Tibial nerve (tissue), 4 donors: Measurements from ENCODE around the gene KRTAP5-5.

Experiments
- CTCF ChIP-seq, 5 experiments: fragments of 200-600 bp in 3 of 5; fragments of 450-650 bp in 2 of 5; sonication (generic) in 3 of 5; IDR thresholded peaks; one replicate each; pipeline ENCODE4 v1.5.1; 2016 to 2019; ENCODE audit warnings: antibody characterized with exemption in 5 of 5, mild to moderate bottlenecking in 3 of 5, moderate library complexity in 2 of 5
- EP300 ChIP-seq, 2 donors: sonication (generic); formaldehyde crosslinking; IDR thresholded peaks; one replicate each; pipeline ENCODE4 v1.6.1; 2017; ENCODE audit warnings: antibody characterized with exemption in 2 of 2, mild to moderate bottlenecking in 1 of 2
- POLR2A ChIP-seq, 2 donors: fragments of 450-650 bp; IDR thresholded peaks; one replicate each; pipeline ENCODE4 v1.6.1; 2017; ENCODE audit warnings: antibody characterized with exemption in 2 of 2, mild to moderate bottlenecking in 2 of 2, moderate library complexity in 2 of 2

- TF ChIP-seq POLR2A (IDR thresholded peaks at IDR 0.05) (no peak), EP300 (IDR thresholded peaks at IDR 0.05) (no peak), CTCF (IDR thresholded peaks at IDR 0.05) (no peak)
Measured at GRCh38 chr11:1648653-1649420, 19.3 kb downstream of the KRTAP5-5 start.
